Activated CD4-positive, alpha-beta T cell treated with anti-CD3 and anti-CD28 coated beads for 4 hours (primary cell): ENCODE data around the gene GPR137B.

Experiments used
- DNase-seq, 2 donors: peaks; one replicate each; pipeline ENCODE4 v3.0.0-alpha.2; 2020

GPR137B gene

DNA sequence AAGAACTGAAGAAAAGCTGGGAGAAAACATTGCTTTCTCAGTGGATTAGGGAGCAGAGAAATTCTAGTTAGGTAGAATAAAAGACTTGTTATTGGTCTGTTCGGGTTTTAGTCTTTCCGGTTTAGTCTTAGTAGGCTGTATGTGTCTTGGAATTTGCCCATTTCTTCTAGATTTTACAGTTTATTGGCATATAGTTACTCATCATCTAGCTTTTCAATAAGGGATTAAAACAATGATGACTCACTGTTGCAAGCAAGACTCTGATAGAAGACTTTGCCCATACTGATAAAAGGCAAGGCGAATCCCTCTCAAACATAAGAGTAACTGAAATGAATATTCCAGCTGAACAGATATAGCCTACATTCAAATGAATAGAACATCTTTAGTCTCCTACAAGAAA lies 62.3 kb downstream of the GPR137B start:
- no peak for DNase-seq

DNA sequence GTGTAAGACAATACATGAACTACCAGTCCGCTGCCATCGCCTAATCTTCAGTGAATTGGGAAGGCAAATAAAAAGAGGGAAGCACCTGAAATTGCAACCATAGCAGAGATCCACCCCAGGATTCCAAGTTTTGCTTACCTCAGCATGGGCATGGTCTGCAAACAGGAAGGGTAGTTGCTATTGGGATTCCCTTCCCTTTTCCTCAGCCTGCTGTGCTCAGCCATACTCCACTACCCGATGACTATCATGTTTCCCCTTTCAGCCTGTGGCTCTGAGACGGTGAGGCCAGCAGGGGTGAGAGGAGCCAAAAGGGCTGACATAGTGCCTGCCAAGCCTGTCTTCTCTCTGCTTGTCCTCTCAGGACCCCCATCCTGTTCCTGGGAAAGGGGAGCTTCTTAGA lies 64.2 kb downstream of the GPR137B start:
- no peak for DNase-seq

GRCh38 chr1:236207121-236207520 lies 64.8 kb downstream of the GPR137B start:
- no peak for DNase-seq

DNA sequence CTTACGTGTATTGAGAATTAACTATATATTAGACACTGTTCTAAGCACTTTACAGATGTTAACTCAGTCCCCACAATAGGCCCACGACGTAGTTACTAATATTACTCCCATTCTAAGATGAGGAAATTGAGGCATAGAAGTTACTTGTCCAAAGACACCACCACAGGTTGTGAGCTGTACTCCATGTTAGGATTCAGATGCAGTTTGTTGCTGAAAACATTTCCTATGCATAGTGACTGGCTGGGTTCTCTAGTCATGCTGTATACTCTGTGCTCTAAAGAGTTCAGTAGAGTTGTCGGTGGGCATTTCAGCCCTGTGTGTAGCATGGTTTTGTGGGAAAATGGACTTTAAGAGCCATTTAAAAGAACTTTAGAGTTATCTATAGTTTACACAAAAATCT lies 65.2 kb downstream of the GPR137B start:
- no peak for DNase-seq

DNA sequence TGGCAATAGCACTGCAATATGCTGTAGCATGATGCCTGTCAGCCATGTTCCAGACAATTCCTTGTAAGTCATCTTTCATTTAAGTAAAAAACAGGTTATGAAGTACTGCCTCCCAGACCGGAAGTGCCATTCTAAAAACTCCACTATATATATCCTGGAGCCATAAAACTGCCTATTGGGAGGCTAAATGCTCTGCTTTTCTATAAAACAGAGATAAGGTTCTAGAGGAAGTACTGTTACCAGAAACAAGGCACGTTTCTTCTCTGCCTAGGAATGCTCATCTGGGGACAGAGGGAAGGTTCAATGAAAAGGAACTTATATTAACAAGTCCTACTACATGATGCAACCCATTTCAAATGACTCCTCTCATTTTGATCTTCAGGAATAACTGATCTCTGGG lies 66.8 kb downstream of the GPR137B start:
- DNase-seq, result no peak

DNA sequence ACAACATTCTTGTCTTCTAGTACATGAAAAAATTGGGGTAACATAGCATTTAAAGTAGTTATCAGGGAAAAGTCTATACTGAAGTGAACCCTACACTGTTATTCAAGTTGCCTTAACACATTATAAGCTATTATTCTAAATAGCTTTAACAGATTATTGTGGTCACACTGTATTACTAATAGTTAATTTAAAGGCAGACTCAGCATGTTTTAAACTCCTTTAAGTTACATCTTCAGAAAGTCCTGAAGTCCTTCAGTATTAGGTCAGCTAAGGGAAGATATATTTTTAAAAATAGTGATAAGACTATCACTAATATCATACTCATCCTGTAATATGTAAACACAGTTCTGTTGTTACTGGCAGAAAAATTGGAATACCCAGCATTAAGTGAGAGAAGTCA lies 67.4 kb downstream of the GPR137B start:
- DNase-seq, result no peak

- no peak for DNase-seq
These were observed 69.5 kb downstream of the GPR137B start for GRCh38 chr1:236211815-236212214.

- no peak for DNase-seq
These were observed 71.2 kb downstream of the GPR137B start for GRCh38 chr1:236213534-236213933.

DNA sequence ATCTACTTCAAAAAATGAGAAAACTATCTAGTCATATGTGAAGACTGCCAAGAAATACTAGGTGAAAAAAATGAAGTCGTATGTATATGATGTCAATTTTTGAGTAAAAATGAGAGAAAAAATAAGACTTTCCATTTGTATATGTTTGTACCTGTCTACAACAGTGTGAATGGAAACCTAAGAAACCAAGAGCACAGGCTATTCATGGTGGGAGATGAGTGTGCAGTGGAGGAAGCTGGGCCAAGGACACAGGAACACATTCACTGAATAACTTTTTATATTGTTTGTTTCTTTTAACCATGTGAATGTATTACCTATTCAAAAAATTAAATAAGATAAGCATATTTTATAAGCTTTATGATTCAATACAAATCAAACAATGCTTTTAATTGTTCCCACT lies 72.4 kb downstream of the GPR137B start:
- no peak for DNase-seq

- no peak for DNase-seq
These were observed 78.1 kb downstream of the GPR137B start for GRCh38 chr1:236220473-236220872.

DNA sequence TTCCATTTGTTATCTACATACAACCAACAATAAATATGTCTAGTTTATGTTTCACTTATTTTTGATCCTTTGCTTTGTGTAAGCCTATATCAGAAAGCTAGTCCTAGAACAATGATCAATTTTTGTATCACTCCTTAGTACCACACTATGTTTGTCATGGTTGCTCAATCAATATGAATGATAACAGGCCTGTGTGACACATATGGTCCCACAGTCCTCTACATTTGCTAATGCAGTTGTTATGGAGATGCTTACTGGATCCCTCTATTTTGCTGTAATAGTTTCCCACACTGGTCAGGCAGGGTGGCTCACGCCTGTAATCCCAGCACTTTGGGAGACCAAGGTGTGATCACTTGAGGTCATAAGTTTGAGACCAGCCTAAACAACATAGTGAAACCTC lies 80.3 kb downstream of the GPR137B start:
- DNase-seq, result no peak

GRCh38 chr1:236228411-236228810 lies 86.1 kb downstream of the GPR137B start:
- DNase-seq, result no peak

GRCh38 chr1:236235116-236235515 lies 92.8 kb downstream of the GPR137B start:
- DNase-seq, result no peak

- no peak for DNase-seq
These were observed 96.8 kb downstream of the GPR137B start for GRCh38 chr1:236239092-236239585.

GRCh38 chr1:236240675-236241074 lies 98.3 kb downstream of the GPR137B start:
- DNase-seq, result no peak

- DNase-seq, result no peak
These were observed 100.2 kb downstream of the GPR137B start for GRCh38 chr1:236242568-236242967.

GRCh38 chr1:236247286-236247685 lies 104.9 kb downstream of the GPR137B start:
- no peak for DNase-seq

- no peak for DNase-seq
These were observed 109.2 kb downstream of the GPR137B start for GRCh38 chr1:236251587-236251986.

GRCh38 chr1:236253119-236253518 lies 110.8 kb downstream of the GPR137B start:
- DNase-seq, result no peak

- no peak for DNase-seq
These were observed 111.7 kb downstream of the GPR137B start for GRCh38 chr1:236253918-236254637.

- DNase-seq, result no peak
These were observed 114.9 kb downstream of the GPR137B start for GRCh38 chr1:236257216-236257615.

DNA sequence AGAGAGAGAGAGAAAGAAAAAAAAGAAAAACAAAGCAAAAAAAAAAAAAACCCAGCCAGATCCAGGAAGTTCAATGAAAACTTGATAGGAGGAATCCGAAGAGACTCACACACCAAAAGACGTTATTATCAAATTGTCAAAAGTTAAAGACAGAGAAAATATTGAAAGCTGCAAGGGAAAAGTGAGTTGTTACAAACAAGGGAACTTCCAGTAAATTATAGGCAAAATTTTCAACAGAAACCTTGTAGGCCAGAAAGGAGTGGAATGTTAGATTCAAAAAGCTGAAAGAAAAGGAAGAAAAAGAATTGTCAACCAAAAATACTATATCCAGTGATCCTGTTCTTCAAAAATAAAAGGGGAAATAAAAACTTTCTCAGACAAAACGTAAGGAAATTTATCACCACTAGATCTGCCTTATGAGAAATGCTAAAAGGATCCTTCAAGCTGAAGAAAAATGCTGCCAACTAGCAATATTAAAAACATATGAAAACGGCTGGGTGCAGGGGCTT lies 115.8 kb downstream of the GPR137B start:
- no peak for DNase-seq
